ENCODE data around the gene COMT.

Gene COMT

DNA sequence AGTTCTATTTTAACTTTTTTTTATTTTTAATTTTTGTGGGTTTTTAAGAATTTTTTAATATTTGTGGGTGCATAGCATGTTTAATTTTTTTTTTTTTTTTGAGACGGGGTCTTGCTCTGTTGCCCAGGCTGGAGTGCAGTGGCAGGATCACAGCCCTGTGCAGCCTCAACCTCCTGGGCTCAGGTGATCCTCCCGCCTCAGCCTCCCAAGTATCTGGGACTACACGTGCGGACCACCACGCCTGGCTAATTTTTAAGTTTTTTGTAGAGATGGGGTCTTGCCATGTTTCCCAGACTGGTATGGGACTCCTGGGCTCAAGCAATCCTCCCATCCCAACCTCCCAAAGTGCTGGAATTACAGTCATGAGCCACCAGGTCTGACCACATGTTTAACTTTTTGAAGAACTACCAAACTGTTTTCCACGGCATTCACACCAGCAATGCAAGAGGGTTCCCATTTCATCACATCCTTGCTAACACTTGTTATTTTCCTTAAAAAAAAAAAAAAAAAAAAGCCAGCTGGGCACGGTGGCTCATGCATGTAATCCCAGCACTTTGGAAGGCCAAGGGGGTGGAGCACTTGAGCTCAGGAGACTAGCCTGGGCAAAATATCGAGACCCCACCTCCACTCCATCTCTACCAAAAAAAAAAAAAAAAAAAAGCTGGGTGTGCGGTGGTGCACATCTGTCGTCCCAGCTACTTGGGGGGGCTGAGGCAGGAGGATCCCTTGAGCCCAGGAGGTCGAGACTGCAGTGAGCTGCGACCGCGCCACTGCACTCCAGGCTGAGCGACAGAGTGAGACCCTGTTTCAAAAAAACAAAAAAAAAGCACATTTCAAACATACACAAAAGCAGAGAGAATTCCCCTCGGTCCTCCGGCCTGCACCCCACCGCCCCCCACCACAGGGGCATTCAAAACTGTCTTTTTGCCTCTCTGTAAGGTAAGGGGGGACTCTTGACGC lies 16.8 kb downstream of the COMT start:
- DNase-seq: no peak

DNA sequence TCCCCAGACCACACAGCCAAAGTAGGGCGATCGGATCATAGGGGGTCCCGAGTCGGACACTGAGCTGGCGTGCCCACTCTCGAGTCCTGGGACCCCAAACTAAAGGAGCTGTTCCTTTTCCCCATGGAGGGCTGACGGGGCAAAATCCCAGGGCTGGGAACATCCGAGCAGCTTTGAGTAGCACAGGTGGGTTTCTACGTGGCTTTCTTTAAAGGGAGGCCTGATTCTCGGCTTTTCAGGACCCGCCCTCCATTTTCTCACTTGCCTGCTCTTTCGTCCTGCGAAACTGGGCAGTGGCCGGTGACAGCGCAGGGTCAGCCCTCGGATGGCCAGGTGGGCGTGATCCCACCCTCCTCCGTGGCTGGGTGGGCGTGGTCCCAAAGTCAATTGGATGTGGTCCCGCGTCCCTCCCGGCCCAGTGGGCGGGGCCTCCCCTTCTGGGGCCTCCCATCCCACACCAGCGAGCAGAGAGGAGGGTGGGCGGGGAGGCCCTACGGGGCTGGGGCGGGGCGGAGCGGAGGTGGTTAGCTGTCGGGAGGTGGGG lies 17.5 kb downstream of the COMT start:
- peak; percentile 77 for DNase-seq

- no peak for DNase-seq
Measured at GRCh38 chr22:19959587-19960490, 18.3 kb downstream of the COMT start.

DNA sequence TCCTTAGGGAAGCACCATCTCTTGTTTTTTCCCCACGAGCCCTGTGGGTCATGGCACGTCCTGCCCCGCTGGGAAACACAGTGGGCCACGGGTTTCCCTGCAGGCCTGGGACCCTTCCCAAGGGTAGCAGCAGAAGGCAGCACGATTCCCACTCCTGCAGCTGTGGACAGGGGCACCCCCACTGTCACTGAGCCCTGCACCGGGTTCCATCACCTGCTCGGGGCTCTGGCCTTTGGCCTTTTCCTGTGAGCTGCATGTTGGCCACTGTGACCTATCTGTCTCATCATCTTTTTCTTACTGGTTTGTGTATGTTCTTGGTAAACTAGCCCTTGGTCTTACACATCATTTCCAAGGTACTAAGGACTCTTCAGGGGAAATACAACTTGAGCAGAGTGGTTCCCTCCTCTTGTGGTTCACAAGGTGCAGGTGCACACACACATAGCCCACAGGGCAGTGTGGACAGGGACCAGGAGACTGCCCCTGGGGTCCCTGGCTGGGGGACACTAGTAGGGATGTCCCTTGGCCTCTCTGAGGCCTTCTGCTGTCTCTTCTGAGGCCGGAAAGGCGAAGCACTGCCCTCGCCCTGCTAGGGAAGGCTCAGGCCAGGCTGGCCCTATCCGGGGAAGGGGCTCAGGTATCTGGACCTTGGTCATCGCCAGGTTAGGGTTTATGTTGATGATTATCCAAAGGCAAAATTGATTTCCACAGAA lies 19.1 kb downstream of the COMT start:
- no peak for DNase-seq

GRCh38 chr22:19961201-19961580 lies 19.6 kb downstream of the COMT start:
- DNase-seq: no peak

GRCh38 chr22:19961868-19962245 lies 20.3 kb downstream of the COMT start:
- no peak for DNase-seq

DNA sequence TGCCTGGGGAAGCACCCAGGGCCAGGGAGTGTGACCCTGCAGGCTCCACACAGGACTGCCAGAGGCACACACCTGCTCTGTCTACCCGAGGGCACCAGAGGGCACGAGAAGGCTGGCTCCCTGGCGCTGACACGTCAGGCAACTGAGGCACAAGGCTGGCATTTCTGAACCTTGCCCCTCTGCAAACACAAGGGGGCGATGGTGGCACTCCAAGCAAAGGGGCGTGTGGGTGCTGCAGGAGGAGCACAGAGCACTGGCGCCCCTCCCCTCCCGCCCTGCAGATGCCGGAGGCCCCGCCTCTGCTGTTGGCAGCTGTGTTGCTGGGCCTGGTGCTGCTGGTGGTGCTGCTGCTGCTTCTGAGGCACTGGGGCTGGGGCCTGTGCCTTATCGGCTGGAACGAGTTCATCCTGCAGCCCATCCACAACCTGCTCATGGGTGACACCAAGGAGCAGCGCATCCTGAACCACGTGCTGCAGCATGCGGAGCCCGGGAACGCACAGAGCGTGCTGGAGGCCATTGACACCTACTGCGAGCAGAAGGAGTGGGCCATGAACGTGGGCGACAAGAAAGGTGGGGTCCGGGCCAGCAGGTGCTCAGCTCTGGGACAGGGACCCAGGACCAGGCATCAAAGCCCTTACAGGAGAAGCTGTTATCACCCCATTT lies 20.8 kb downstream of the COMT start:
- DNase-seq: peak; percentile 91

DNA sequence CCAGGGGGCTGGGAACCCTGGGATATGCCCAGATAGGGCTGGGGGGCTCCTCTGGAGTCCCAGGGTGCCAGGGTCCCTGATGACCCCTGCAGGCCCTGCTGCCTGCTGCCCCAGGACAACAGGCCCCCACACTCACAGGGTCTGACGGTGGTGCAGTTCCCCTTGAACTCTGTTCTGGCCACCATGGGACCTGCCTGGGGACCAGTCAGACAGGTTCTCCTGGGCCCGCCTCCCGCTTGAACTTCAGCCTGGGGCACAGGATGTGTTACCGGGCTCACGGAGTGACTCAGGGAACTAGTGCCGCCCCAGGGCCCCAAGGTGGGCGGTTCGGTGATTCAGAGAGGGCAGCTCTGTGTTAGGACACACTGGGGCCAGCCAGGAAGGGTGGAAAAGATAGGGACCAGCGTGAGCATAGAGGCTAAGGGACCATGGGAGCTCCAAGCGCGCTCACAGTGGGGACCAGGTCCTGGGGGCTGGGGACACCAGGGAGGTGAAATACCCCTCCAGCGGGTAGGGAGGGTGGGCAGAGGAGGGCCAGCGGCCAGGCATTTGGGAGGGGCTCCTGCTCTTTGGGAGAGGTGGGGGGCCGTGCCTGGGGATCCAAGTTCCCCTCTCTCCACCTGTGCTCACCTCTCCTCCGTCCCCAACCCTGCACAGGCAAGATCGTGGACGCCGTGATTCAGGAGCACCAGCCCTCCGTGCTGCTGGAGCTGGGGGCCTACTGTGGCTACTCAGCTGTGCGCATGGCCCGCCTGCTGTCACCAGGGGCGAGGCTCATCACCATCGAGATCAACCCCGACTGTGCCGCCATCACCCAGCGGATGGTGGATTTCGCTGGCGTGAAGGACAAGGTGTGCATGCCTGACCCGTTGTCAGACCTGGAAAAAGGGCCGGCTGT lies 21.6 kb downstream of the COMT start:
- DNase-seq: no peak

- DNase-seq: no peak
Measured at GRCh38 chr22:19963863-19964642, 22.5 kb downstream of the COMT start.

DNA sequence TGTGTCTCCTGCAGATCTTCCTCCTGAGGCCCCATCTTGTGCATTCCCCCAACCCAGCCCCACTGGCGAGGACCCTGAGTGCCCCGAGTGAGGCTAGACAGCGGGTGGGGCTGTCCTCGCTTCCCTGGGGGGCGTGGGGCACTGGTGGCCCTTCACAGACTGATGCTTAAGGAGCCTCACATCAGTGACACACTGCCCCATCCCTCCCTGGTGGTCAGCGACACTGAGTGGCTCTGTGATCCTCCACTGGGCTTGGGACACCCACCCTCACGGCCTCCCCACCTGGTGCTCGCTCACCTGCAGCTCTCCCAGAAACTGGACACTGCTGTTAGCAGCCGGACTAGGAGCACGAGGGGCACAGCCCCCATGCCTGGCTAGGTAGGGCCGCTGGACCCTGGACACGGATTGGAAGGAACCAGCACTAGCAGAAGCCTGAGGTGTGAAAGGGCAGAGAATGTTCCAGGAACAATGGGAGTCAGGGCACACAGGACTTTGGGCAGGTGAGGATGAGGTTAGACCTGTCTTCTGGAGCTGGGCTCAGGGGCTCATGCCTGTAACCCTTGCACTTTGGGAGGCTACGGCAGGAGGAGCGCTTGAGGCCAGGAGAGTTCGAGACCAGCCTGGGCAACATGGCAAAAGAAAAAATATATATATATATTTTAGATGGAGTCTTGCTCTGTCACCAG lies 23.3 kb downstream of the COMT start:
- DNase-seq: no peak

DNA sequence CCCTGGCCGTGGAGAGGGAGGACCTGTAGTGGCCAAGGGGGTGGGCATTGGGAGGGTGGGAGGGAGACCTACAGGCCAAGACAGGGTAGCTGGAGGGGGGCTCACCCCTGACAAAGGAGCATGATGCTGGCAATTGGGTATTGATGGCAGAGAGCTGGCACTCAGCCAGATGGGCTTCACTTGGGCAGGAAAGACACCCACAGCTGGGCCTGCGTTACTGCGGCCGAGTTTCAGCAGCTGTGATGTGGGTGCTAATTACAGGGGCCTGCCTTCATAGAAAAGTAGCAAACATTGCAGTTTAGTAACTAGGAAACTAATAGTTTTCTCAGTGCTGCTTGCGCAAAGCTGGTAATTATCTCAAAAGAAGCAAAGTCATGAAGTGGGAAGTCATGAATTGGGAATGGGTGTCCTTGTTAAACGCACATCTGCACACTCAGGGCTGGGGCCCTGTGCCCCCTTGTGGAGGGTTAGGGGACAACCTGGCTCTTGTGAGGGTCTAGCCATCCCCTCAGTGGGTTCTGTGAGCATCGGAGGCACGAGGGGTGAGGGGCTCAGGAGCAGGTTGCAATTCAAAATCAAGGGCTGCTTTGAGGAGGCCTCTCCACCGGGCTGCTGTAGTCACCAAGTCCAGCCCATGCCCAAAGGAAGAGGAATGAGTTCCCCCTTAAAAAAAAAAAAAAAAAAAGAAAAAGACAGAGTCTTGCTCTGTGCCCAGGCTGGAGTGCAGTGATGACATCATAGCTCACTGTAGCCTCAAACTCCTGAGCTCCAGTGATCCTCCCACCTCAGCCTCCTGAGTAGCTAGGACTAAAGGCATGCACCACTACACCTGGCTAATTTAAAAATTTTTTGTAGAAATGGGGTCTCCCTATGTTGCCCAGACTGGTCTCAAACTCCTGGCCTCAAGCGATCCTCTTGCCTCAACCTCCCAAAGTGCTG lies 24.5 kb downstream of the COMT start:
- DNase-seq: peak; percentile 55

DNA sequence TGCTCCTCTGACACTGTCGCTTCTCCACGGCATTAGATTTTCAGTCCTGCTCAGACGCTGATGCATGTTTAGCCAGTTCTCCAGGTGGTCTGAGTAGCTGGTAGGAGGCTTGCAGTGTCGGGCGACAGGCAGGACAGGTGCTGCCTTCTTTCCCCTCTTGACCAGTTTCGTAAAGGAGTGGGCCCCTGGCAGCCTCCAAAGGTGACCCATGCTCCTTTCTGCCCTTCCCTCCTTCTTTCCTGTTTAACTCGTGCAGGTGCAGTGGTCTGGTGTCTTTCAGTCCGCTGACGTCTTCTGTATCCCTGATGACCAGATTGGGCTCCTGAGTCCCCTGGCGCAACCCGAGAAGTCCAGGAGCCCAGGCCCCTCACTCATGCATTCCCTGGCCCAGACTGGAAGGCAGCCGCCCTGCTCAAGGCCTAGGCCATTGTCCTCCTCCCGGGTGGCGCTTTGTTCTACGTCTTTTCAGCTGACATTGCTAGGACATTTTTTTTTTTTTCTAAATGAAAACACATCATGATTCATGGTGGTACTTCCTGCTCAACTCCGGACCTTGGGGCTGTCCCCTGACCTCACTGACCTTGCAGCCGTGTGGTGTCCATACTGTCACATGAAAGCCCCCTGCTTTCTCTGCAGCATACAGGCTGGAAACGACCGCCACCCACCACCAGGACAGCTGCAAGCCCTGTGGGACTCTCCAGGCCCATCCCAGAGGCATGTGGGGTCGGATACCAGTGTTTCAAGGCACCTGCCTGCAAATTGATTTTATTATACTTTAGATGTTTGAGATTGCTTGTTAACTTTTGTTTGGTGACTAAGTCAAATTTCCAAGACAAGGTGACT lies 25.6 kb downstream of the COMT start:
- no peak for DNase-seq

DNA sequence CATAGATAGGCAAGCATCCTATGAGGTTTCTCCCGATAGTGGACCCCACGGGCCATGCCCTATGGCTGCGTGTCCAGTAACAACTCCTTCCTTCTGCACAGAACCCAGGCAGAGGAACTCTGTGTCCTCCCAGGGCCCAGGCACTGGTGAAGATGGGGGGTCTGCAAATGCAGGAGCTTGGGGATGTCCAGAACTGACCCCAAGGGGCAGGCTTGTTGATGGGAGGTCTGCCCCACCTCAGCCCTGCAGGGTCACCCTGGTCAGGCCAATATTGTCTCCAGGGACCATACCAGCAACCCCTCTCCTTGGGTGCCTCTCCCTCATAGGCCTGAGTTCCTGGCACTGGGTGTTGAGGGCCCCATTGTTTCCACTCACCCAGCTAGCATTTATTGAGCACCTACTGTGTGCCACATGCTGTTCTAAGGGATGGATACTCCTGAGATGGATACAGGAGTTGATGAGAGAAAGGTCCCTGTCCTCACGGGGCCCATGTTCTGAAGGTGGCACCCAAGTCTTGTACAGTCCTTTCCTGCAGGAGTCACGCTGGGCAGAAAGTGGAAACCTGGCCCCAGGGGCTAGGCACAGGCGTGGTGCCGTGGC lies 26.4 kb downstream of the COMT start:
- DNase-seq: no peak

DNA sequence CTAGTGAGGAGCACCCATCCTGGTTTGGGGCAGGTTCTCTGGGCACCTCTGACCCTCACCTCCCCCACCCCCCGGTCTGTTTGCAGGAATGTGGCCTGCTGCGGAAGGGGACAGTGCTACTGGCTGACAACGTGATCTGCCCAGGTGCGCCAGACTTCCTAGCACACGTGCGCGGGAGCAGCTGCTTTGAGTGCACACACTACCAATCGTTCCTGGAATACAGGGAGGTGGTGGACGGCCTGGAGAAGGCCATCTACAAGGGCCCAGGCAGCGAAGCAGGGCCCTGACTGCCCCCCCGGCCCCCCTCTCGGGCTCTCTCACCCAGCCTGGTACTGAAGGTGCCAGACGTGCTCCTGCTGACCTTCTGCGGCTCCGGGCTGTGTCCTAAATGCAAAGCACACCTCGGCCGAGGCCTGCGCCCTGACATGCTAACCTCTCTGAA lies 26.9 kb downstream of the COMT start:
- DNase-seq: no peak

DNA sequence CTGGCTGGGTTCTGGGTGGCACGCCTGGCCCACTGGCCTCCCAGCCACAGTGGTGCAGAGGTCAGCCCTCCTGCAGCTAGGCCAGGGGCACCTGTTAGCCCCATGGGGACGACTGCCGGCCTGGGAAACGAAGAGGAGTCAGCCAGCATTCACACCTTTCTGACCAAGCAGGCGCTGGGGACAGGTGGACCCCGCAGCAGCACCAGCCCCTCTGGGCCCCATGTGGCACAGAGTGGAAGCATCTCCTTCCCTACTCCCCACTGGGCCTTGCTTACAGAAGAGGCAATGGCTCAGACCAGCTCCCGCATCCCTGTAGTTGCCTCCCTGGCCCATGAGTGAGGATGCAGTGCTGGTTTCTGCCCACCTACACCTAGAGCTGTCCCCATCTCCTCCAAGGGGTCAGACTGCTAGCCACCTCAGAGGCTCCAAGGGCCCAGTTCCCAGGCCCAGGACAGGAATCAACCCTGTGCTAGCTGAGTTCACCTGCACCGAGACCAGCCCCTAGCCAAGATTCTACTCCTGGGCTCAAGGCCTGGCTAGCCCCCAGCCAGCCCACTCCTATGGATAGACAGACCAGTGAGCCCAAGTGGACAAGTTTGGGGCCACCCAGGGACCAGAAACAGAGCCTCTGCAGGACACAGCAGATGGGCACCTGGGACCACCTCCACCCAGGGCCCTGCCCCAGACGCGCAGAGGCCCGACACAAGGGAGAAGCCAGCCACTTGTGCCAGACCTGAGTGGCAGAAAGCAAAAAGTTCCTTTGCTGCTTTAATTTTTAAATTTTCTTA lies 27.8 kb downstream of the COMT start:
- DNase-seq: no peak

GRCh38 chr22:19970031-19970478 lies 28.5 kb downstream of the COMT start:
- no peak for DNase-seq
